Stimulated activated CD4-positive, alpha-beta T cell treated with anti-CD3 and anti-CD28 coated beads, Interleukin-15, amount 100 ng/mL, for 1 hour (primary cell): ENCODE data around the gene SLC35F1.

Experiments
- DNase-seq, 2 donors: peaks; one replicate each; pipeline ENCODE4 v3.0.0-alpha.2; 2020; ENCODE audit warnings: low read depth in 1 of 2, low spot score in 1 of 2

SLC35F1 gene

DNA sequence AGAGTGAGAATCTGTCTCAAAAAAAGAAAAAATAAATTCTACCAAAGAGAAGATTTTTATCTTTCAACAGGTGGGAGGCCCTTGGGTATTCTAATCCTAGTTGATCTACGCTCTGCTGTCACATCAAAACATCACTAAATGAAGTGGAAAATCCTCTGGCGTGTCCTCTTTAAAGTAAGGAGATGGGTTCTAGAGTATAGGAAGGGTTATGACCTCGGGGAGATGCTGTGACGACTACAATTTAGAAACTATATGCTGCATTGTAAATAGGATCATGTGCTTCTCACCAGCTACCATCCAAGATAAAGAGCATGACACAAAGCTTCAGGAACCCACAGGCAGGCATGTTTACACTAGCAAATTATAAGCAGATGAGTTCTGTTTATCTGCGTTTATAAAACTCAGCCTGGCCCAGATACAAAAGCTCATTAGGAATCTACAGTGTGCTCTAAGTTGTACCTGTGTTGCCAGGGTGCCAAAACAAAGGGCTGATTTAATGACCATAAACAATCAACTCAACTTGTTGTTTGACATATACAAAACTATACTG is 443.9 kb downstream of the SLC35F1 start:
- DNase-seq = no peak

DNA sequence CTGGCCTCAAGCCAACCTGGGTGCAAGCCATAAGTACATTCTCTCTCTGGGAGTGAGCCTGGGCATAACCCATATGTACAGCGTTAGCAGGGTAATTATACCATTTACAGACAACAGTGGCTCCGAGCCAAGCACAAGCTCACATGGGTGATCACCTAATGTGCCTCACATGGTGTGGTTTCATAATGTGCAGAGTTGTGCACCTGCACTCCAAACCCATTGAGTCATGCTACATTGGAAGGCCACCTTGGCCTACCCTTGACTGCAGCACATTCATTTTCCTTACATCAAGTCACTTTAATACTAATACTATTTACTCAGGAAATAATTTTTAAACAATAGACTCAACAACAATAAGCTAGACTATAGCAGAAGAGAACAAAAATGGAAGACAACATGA is 446.5 kb downstream of the SLC35F1 start:
- no peak for DNase-seq

DNA sequence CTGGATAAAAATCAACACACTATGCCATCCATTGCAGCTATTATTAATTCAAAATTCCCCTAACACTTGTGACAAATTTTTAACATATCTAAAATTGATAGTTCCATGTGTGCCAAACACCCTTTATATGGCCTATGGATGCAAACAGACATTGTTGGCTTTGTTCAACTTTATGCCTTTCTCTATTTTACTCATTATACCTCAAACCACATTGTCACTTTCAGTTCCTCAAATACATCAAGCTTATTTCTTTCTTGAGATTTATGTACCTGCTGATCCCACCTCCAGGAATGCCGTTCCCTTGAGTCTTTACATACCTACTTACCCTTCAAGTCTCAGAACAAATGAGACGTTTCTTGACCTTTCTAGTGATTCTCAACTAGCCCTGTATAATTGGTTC is 447.6 kb downstream of the SLC35F1 start:
- DNase-seq = no peak

DNA sequence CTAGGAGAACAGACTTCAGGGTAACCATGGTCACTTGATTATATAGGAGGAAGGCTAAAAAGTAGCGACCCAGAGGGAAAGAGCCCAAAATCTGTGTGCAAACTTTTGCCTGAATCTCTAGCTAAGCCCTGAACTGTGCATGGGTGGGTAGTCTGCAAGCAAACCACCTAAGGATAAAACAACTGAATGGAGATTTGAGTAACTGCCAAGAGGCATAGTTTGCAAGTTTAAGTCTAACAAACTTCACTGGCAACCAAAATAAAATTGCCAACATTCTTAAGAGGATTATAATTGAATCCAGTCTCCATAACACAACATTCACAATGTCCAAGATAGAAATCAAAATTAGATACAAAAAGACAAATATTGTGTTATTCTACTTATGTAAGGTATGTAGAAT is 449.0 kb downstream of the SLC35F1 start:
- no peak for DNase-seq

DNA sequence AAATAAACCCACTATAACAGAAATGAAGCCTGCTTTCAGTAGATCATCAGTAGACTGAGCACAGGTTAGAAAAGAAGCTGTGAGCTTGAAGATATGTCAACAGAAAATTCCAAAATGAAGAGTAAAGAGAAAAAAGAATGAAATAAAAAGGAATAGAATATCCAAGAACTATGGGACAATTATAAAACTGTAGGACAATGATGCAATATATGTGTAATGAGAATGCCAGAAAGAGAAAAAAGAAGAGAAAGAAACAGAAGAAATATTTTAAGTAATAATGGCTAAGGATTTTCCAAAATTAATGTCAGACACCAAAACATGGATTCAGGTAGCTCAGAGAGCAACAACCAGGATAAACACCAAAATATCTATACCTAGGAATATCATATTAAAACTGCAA is 449.6 kb downstream of the SLC35F1 start:
- no peak for DNase-seq
